NOMO-1 treated with DMSO at 0.1 percent for 48 hours (cell line): Measurements from ENCODE around the gene CHERP.
A peak's percentile ranks its signal among the peaks of the same experiment; 100 is the strongest.
"Not testable (repeated sequence)": the region's sequence is repeated elsewhere in the genome, so short reads cannot be mapped to it uniquely, and the experiment has no call there.

ENCODE experiments used
- DNase-seq: peaks from one replicate; lab custom pipeline; 2025; ENCODE audit not compliant: unreplicated experiment; lab: John Stamatoyannopoulos, UW

CHERP gene

DNA sequence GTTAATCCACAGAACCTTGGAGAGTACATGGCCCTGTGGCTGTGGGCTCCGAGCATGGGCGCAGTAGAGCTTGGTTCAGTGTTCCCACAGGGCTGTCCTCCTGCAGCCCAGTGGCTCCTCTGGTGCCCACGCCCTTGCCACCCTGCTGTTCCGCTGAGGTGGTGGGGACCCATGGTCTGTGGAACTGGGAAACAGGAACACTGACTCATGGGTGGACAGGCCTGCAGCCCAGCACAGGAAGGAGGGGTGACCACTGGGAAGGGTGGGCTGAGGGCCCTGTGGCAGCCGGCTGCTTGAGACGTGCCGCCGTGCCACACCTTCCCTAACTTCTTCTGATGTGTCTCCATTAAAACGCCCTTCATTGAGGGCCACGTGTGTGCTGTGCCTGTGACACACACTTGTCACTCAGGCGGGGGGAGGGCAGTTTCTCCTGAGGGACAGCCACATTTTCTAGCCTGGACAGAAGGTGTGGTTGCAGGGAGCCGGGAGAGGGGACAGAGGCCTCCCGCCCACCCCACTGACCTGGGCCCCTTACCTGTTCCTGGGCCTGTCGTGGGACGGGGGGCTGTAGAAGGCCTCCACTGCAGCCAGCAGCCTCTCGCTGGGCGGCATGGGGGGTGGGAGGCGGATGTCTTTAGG lies 21.1 kb downstream of the CHERP start:
- no peak for DNase-seq

DNA sequence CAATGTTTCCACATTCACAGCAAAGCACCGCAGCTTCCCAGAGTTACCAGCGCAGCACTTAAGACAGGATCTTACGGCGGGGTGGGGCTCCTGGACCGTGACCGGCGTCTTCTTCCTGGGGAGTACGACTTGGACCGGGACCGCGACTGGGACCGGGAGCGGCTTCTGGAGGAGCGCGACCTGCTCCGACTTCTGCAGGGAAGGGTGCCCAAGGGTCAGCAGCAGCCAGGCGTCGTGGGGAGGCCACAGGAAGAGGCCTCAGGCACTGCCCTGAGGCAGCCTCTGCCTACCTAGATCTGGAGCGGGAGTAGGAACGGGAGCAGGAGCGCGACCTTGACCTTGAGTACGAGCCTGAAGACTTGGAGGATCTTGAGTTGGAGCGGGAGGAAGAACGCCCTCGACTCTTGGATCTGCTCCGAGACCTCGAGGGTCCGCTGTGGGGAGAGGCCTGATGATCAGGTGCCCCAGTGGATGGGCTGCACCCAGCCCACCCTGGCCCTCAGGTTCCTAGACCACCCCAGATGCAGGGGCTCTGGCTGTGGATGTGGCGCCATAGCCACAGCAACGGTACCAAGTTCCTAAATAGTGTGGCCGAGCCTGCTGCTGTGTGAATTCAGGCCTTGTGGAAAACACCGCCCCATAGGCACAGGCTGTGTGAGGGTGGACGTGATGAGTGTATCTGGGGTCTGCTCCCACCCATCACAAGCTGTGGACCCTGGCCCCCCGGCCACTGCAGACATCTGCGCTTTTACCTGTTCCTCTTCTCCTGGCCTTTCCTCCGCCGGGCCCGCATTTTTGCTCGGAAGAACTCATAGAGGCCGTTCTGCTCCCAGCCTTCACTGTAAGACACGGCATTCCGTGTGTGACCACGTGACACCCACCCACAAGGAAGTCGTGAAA lies 21.9 kb downstream of the CHERP start:
- DNase-seq, result no peak

DNA sequence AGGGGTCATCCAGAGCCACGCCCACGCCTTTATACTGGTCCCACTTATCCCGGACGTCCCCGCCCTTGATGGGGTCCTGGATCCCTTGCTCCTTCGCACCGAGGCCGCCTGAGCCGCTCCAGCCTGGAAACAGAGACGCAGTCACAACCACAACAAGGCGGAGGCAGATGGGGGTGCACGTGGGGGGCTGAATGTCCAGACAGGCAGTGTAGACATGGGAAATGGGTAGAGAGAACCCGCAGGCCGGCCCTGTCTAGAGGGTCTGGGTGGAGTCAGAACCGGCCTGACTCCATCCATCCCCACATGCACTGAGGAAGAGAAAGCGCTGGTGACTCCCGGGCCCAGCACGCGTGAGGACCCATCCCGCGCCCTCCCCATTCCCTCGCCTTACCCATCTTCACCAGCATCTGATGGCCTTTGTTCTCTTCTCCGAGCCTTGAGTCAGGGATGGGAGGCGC lies 23.0 kb downstream of the CHERP start:
- DNase-seq, result no peak

DNA sequence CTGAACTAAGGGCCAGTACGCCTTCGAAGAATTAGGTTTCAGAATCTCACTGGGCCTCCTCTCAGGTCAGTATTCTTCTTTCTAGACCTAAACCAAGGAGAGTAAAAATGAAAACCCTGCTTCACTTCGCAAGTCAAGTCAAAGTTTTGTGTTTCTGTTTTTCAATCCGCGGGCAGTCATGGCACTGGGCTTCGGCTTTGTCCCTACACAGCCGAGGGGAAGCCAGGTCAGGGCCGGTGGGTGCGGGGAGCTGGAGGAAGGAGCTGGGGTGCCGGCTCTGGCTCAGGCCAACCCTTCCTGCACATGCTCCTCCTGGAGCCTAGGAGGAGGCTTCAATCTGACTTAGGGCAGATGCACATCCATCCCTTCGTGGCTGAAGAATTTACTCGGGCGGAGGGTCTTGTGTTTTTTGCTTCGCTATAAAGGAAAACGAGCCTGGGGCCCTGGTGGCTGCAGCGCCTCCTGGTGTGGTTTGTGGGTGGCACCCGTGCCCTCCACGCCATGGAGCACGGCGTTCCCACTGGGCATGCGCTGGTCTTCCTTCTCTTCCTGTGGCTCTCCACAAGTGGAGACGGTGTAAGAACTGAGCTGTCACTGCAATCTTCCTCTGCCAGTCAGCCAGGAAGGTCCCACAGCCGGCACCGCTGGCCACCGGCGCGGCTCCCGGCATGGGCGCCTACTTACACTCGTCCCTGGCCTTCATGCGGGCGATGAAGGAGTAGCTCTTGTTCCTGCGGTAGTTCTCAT lies 23.6 kb downstream of the CHERP start:
- no peak for DNase-seq

DNA sequence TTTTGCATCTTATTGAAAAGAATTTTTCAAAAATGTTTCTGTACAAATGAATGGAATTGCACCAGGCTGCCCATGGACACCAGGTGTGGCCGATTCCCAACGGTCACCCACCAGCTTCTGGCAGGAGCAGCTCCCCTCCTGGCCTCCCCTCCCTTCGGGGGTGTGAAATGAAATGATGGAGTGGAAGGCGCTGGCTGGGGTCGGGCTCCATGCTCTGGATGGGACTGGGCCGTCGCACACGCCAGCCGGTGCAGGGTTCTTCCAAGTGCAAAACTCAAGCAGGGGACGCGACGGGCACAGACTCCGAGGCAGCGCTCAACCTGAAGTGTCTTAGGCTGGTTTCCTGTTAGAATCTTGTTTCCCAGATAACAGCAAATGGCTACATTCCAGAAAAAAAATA lies 24.2 kb downstream of the CHERP start:
- no peak for DNase-seq

DNA sequence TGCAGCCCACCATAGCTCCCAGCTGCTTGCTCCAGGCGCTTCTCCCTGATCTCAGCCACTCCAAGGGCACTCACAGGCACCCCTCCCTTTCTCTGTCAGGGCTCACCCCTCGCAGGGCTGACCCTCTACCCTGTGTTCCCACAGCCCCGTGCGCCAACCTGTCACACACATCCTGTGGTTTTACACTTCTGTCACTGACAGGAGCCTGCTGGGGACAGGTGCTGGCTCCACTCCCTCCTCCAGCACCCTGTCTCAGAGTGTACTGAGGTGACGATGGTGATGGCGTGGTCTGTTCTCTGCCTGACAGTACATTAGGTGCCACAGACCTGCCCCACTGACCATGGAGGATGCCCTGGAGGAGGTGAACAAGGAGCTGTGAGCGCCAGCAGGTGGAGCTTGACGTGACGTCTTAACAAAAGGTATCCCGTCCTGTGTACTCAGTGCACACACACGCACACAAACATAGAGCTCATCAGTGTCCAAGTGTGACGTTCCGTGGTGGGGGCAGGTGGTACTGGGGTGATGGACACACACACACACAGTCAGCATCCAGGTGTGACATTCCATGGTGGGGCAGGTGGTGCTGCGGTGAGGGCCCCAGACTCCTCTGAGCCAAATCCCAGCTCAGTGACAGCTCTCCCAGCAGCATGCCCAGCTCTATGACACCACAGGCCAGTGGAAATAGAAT lies 25.2 kb downstream of the CHERP start:
- no peak for DNase-seq

DNA sequence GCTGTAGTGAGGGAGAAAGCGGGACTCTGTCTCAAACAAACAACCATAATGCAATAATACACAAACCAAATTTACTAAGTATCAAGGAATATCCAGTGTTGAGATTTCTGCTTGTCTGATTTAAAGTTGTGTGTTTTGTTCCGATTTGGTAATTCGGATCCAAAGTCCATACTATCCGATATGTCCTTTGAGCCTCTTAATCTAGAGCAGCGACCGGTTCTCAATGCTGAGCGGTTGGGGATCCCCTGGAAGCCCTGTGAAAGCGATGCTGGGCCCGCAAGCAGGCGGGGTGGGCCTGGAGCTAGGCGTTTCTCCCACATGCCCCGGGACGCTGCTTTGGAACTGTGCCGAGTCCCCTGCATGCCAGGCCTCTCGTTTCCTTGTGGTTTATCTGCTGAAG lies 25.9 kb downstream of the CHERP start:
- no peak for DNase-seq

DNA sequence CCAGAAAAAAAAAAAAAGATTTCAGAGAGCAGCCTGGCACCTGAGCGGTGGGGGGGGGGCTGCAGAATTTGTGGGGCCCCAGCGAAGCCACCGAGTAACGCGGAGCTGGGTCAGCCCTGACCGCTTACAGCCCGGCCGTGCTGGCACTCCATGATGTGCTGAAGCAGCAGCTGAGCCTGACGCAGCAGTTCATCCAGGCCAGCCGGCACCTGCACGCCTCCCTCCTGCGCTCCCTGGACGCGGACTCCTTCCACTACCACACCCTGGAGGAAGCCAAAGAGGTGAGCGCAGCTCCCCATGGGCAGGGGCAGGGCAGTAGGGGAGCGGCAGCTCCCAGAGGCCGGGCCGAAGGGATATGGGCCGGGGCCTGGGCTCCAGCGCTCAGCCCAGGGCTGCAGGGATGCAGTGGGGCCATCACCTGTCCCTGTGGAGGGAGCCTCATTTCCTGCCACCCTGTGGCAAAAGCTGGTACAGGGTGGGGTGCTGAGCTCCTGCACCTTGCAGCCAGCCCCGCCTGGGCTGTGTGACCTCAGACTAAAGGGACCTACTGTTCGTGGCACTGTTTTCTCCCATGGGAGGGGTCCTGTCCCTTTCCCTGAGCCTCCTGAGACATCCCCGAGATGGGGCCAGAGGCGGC lies 27.7 kb downstream of the CHERP start:
- DNase-seq, result no peak

DNA sequence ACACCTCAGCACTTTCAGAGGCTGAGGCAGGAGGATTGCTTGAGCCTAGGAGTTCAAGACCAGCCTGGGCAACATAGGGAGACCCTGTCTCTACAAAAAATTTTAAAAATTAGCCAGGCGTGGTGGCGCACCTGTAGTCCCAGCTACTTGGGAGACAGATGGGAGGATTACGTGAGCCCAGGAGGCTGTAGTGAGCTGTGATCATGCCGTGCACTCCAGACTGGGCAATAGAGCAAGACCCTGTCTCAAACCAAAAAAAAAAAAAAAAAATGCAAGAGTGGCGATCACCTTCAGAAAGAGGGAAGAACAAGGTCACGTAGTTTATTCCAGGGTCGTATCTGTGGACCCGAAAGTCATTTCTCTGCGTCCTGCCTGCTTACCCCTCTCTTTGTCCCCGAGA lies 29.6 kb downstream of the CHERP start:
- not testable (repeated sequence) for DNase-seq

DNA sequence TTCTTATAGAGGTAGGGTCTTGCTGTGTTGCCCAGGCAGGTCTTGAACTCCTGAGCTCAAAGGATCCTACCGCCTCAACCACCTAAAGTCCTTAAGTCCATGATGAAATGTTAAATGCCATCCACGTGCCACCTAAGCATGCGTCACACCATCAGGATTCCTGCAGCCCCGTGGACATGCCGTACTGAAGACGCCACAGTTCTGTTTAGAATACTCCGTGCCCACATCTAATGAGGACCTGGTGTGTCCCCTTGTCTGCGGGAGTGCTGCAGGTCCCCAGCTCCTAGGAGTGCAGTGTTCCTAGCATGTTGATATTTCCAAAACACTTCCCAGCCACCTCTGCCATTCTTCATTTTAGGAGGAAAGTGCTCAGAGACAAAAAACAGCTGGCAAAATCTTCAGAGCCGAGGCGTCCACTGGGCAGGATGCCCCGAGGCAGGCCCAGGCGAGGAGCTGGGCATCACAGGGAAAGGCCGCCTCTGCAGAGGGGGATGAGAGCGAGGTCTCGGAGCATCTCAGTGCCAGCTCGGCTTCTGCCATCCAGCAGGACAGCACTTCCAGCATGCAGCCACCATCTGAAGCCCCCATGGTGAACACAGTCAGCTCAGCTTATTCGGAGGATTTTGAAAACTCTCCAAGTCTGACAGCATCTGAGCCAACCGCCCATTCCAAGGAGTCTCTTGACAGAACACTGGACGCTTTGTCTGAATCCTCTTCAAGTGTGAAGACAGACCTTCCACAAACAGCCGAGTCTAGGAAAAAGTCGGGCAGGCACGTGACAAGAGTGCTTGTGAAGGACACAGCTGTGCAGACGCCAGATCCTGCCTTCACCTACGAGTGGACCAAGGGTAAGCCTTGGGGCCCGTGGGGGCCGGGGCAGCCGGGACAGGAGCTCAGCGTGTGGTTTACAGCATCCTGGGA lies 32.8 kb downstream of the CHERP start:
- DNase-seq, result no peak

DNA sequence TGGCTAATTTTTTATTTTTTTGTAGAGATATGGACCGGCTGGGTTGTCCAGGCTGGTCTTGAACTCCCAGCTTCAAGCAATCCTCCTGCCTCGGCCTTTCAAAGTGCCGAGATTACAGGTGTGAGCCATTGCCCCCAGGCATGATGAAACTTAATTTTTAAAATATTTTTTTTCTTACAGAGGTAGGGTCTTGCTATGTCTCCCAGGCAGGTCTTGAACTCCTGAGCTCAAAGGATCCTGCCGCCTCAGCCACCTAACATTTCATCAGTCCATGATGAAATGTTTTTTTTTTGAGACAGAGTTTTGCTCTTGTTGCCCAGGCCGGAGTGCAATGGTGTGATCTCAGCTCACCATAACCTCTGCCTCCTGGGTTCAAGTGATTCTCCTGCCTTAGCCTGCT lies 33.7 kb downstream of the CHERP start:
- DNase-seq, result no peak

DNA sequence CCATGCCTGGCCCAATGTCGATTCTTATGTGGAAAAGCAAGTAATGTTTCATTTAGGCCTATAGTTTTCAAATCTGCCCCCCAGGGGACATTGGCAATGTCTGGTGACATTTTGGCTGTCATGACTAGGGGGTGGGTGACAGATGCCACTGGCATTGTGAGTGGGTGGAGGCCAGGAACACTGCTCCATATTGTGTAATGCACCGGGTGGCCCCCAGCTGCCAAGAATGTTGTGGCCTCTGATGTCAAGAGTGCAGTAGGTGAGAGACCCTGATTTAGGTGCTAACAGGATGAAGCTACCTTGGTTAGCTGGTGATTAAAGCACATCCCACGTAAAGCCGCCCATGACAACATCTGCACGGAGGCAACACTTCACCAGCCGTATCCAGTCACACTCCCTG lies 35.3 kb downstream of the CHERP start:
- no peak for DNase-seq

DNA sequence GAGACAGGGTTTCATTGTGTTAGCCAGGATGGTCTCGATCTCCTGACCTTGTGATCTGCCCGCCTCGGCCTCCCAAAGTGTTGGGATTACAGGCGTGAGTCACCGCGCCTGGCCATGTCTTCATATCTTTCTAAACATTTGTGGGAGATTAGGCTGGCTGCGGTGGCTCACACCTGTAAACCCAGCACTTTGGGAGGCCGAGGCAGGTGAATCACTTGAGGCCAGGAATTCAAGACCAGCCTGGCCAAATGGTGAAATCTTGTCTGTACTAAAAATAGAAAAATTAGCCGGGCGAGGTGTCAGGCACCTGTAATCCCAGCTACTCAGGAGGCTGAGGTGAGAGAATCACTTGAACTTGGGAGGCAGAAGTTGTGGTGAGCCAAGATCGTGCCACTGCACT lies 36.1 kb downstream of the CHERP start:
- DNase-seq, result not testable (repeated sequence)

DNA sequence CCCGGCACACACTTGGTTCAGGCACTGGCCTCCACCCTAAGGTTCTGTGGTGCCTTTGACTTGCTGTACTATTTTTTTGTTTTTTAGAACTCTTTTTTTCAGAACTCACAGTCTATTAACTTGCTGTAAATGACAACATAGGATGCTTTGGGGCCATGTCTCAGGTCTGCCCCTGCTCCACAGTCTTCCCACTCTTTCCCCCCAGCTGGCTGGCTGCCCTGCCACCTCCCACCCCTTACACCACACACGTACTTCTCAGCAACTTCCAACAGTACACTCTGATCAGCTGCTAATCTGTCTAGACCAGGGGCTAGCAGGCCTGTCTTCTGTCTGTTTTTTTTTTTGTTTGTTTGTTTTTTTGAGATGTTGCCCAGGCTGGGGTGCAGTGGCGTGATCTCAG lies 38.0 kb downstream of the CHERP start:
- DNase-seq, result no peak

DNA sequence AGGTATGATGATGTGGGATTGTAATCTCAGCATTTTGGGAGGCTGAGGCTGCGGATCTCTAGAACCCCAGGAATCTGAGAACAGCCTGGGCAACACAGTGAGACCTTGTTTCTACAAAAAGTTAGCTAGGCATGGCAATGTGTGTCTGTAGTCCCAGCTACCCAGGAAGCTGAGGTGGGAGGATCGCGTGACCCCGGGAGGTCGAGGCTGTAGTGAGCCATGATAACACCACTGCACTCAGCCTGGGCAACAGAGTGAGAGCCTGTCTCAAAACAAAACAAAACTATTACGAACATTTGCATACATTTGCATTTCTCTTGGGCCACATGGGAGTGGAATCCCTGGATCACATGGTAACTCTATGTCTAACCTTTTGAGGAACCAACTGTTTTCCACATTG lies 44.4 kb downstream of the CHERP start:
- DNase-seq, result no peak

DNA sequence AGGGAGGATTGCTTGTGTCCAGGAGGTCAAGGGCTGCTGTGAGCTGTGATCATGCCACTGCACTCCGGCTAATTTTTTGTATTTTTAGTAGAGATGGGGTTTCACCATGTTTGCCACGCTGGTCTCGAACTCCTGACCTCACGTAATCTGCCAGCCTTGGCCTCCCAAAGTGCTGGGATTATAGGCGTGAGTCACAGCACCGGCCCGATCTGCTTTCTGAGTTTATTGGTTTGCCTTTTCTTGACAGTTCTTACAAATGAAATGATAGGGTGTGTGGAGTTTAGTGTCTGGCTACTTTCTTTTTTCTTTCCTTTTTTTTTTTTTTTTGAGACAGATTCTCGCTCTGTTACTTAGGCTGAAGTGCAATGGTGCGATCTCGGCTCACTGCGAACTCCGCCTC lies 45.2 kb downstream of the CHERP start:
- no peak for DNase-seq

DNA sequence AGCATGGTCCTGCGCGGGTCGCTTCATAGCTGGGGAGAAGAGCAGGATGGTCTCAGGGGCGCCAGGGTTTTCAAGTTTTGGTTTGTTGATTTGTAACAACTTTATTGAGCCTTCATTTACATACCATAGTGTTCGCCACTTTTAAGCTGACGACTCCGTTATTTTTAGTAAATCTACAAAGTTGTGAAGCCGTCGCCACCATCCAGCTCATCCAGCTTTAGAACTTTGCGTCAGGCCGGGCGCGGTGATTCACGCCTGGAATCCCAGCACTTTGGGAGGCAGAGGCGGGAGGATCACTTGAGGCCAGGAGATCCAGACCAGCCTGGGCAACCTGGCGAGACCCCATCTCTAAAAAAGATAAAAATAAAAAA lies 45.6 kb downstream of the CHERP start:
- DNase-seq, result no peak

DNA sequence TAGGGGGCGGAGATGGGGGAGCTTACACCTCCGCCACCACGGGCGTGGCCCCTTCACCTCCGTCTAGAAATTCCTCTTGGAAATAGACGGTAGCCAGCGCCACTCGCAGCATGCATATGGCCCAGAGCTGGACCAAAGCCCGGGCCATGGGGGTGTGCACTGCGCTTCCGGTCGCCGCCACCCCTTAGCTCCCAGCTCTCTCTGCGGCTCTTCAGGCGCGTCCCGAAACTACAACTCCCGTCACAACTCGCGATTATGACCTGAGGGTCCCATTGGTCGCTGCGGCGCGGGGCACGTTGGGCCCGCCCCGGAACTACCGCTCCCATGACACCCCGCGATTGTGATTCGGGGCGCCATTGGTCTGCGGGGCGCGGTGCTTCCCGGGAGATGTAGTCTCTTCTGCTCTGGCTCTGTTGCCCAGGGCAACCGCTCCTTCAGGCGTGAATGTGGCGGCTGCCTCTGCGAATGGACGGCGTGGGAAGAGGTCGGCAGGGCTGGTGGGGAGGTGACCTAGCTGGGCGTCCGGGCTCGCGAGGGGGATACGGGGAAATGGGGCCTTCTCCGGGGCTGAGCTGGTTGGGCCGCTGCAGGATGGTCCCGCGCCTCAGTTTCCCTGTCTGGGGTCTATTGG lies 46.1 kb downstream of the CHERP start, which contains the start of the genes C19orf44 and CALR3:
C19orf44 (plus strand) TSS at position 413 of the 631 bp plus-strand sequence. CDS start 4,399 bp downstream, outside the sequence.
CALR3 (minus strand) TSS at position 186 of the 631 bp plus-strand sequence; CDS start at position 148, 38 bp downstream.
- DNase-seq, result peak; percentile 99

DNA sequence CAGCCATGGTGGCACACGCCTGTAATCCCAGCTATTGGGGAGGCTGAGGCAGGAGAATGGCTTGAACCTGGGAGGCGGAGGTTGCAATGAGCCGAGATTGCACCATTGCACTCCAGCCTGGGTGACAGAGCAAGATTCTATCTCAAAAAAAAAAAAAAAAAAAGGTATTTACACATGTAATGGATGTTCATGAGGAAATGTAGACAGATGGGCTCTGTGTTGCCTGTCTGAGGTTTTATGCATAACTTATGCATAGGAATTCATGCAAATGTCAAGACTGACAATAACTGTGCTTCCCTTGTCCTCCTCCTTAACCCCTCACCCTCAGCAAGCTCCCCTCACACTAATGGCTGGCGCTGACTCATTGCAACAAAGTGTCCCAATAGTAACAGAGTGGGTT lies 55.8 kb downstream of the CHERP start:
- not testable (repeated sequence) for DNase-seq
